NOMO-1 treated with dmso at 0.1 percent for 144 hours (cell line): ENCODE measurements around the gene RNASEL.

Experiments used
- DNase-seq: peaks from one replicate; lab custom pipeline; 2025; ENCODE audit not compliant: unreplicated experiment; lab: John Stamatoyannopoulos, UW

Gene RNASEL

GRCh38 chr1:182622901-182623528, 34.0 kb upstream of the RNASEL start:
- DNase-seq: no peak

GRCh38 chr1:182621906-182622305, 32.9 kb upstream of the RNASEL start:
- DNase-seq: no peak

- DNase-seq: no peak
Measured at GRCh38 chr1:182620924-182621585, 32.0 kb upstream of the RNASEL start.

GRCh38 chr1:182617734-182618351, 28.8 kb upstream of the RNASEL start:
- no peak for DNase-seq

- no peak for DNase-seq
Measured at GRCh38 chr1:182617014-182617429, 28.0 kb upstream of the RNASEL start.

- no peak for DNase-seq
Measured at GRCh38 chr1:182616130-182617013, 27.3 kb upstream of the RNASEL start.

- no peak for DNase-seq
Measured at GRCh38 chr1:182615468-182616129, 26.5 kb upstream of the RNASEL start.

- peak; percentile 37 for DNase-seq
Measured at GRCh38 chr1:182614796-182615454, 25.9 kb upstream of the RNASEL start.

- DNase-seq: no peak
Measured at GRCh38 chr1:182611787-182612186, 22.7 kb upstream of the RNASEL start.

GRCh38 chr1:182611326-182611725, 22.3 kb upstream of the RNASEL start:
- DNase-seq: no peak

GRCh38 chr1:182610606-182611194, 21.6 kb upstream of the RNASEL start:
- DNase-seq: no peak

- no peak for DNase-seq
Measured at GRCh38 chr1:182608845-182609610, 20.0 kb upstream of the RNASEL start.

- no peak for DNase-seq
Measured at GRCh38 chr1:182608236-182608635, 19.2 kb upstream of the RNASEL start.

- DNase-seq: no peak
Measured at GRCh38 chr1:182607566-182607965, 18.5 kb upstream of the RNASEL start.

- DNase-seq: peak; percentile 91
Measured at GRCh38 chr1:182604175-182605164, 15.4 kb upstream of the RNASEL start, which contains the start of gene RGS16. Gene RGS16, minus strand, starts transcription at chr1:182604389. Its CDS starts 130 bp downstream, at chr1:182604259.

- DNase-seq: no peak
Measured at GRCh38 chr1:182603646-182604174, 14.7 kb upstream of the RNASEL start.

- DNase-seq: no peak
Measured at GRCh38 chr1:182602935-182603645, 14.0 kb upstream of the RNASEL start.
